NT2/D1 (cell line): ENCODE results near the gene EIF4E1B.

Source experiments
- DNase-seq: peaks from one replicate; pipeline ENCODE4 v3.0.0-alpha.2; 2011; ENCODE audit warnings: low read depth, low spot score
- H3K27me3 ChIP-seq: 2 replicates; pipeline ENCODE4 v1.6.0; 2011; ENCODE audit warnings: mild to moderate bottlenecking; ENCODE audit not compliant: insufficient read length, insufficient read depth
- H3K36me3 ChIP-seq: 2 replicates; pipeline ENCODE4 v1.6.1; 2011; ENCODE audit warnings: mild to moderate bottlenecking, low read length, mixed read lengths; ENCODE audit not compliant: insufficient read depth, insufficient read length
- H3K4me1 ChIP-seq: 2 replicates; pipeline ENCODE4 v1.5.1; 2011; ENCODE audit not compliant: insufficient read depth, insufficient read length
- H3K4me3 ChIP-seq: 2 replicates; pipeline ENCODE4 v1.5.1; 2011; ENCODE audit warnings: low read depth; ENCODE audit not compliant: insufficient read length
- H3K9ac ChIP-seq: 2 replicates; pipeline ENCODE4 v1.6.0; 2011; ENCODE audit warnings: low read depth; ENCODE audit not compliant: insufficient read length
- H3K9me3 ChIP-seq: 2 replicates; pipeline ENCODE4 v1.5.1; 2011; ENCODE audit warnings: mild to moderate bottlenecking, low read length; ENCODE audit not compliant: insufficient read depth
- SUZ12 ChIP-seq: IDR thresholded peaks from 2 replicates; pipeline ENCODE4 v1.6.1; 2011; ENCODE audit not compliant: insufficient read length, insufficient read depth; ENCODE audit errors: extremely low read depth
- YY1 ChIP-seq: IDR thresholded peaks from 2 replicates; pipeline ENCODE4 v1.6.1; 2011; ENCODE audit not compliant: insufficient read length, insufficient read depth
- ZNF274 ChIP-seq: IDR thresholded peaks from 2 replicates; pipeline ENCODE4 v1.6.1; 2011; ENCODE audit warnings: mild to moderate bottlenecking, low read depth, low read length

The EIF4E1B gene

DNA sequence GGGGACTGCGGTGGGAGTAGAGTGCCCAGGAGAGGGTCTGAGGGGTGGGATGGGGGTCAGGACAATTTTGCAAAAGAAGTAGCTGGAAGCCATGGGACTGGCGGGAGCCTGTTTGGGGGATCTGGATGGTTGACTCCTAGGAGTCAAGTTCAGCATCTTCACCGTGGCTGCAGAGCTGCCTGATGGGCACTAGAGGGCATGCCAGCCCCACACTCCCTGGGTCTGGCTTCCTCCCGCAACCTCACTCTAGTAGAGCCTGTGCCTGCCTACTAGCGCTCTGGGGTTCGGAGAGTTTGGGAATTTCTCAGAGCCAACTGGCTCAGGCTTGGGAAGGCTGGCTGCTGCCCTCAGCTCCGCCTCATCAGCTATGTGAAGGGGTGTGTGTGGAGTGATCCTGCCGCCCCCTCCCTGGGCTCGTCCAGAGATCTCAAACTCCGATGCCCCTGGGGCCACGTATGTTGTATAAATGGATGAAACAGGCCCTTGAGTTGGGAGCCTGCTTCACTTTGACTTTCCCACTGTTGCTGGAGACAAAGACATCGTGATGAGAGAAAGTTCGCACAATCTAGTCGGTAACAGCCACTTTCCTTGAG is 27.6 kb downstream of the EIF4E1B start:
- DNase-seq = peak; percentile 50
- H3K36me3 ChIP-seq = peaks cover 22% of the 10 kb centered on the region
- TF ChIP-seq SUZ12 (no peak), ZNF274 (no peak), YY1 (no peak)

DNA sequence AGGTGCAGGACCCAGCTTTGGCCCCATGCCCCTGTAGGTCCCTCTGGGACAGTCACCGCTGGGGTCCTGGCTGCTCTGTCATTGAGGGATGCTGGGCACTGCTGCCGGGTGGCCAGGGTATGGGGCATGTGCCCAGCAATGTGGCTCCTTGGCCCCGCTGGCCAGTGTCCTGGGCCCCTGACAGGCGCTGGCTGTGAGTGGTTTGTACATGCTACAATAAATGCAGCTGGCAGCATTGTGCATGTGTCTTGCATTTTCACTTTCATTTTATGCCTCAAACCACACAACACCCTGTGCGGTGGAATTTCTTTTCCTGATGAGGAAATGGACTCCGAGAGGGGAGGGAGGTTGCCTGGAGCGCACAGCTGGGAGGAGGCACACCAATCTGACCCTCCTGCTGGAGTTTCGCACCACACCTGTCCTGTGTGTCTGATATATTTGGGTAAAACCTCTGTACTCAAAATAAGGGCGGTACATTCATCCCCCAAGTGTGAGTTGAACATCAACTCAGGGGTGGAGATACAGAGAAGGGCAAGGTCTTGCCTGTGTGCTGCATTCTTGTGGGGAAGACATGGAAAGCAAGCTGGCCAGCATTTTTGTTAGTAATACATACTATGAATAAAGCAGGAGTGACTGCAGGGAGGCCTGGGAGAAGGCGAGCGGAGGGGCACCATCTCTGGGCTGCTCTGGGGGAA is 28.5 kb downstream of the EIF4E1B start:
- Histone ChIP-seq H3K9me3 (no peaks in the 10 kb centered on the region), H3K4me3 (no peak overlapping the region), H3K4me1 (peaks cover 5% of the 10 kb centered on the region), H3K27me3 (no peaks in the 10 kb centered on the region), H3K9ac (no peak overlapping the region), H3K36me3 (peaks cover 15% of the 10 kb centered on the region)
- TF ChIP-seq YY1 (no peak), SUZ12 (no peak), ZNF274 (no peak)
- DNase-seq = no peak

More for the DNA sequence above, 27.6 kb downstream of the EIF4E1B start:
- Histone ChIP-seq H3K4me3 (no peak overlapping the region), H3K4me1 (peaks cover 5% of the 10 kb centered on the region), H3K9me3 (no peaks in the 10 kb centered on the region), H3K27me3 (no peaks in the 10 kb centered on the region), H3K9ac (no peak overlapping the region)

DNA sequence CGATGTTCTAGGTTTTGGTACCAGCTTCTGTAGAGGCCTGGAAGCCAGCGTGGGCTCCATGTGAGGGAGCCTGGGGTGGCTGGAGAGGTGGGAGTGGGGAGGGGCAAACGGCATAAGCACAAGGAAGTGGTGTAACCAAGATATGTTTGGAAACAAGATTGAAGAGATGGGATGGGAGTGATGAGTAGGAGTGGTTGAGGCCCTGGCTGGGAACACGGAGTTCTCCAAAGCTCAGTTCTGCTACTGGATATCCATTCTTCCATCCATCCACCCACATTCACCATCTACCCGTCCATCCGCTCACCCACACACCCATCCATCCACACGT is 29.0 kb downstream of the EIF4E1B start:
- no peaks in the 10 kb centered on the region for H3K27me3 ChIP-seq
- no peaks in the 10 kb centered on the region for H3K9me3 ChIP-seq
- H3K9ac ChIP-seq = no peak overlapping the region
- peaks cover 12% of the 10 kb centered on the region for H3K36me3 ChIP-seq
- H3K4me1 ChIP-seq = peaks cover 5% of the 10 kb centered on the region
- no peak for TF ChIP-seq SUZ12
- no peak for TF ChIP-seq YY1
- DNase-seq = no peak
- no peak overlapping the region for H3K4me3 ChIP-seq

DNA sequence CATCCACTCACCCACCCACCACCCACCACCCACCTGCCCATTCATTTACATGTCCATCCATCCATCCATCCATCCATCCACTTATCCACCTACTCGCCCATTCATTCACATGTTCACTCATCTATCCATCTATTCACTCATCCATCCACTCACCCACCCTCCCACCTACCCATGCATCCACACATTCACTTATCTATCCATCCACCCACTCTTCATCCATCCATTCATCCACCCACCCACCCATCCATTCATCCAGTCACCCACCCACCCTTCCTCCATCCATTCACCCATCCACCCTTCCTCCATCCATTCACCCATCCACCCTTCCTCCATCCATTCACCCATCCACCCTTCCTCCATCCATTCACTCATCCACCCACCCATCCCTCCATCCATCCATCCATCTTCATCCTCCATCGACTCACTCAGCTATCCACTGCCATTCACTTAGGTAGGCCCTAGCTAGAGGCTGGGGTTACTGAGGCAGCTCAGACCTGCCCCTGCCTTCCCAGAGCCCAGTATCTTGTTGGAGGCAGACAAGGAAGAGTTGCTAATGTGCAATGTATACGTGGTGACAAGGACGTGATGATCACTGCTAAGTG is 29.5 kb downstream of the EIF4E1B start:
- Histone ChIP-seq H3K9ac (no peak overlapping the region), H3K36me3 (peaks cover 10% of the 10 kb centered on the region), H3K4me3 (no peak overlapping the region), H3K27me3 (no peaks in the 10 kb centered on the region), H3K4me1 (peaks cover 7% of the 10 kb centered on the region), H3K9me3 (no peaks in the 10 kb centered on the region)
- no peak for DNase-seq
- TF ChIP-seq YY1 (no peak), ZNF274 (no peak), SUZ12 (no peak)

DNA sequence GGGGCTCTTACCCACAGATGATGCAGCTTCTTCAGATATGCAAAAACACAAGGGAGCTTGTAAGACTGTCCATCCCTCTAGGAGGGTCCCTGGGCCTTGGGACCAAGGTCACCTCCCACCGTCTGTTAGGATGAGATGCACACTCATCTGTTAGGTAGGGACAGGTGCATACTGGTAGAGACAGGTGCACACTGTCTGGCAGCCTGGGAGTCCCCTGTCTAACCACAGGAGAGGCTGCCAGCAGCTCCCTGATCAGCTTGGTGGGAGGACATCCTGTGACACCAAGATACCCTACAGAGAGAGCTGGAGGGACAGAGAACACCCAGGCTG is 30.0 kb downstream of the EIF4E1B start:
- Histone ChIP-seq H3K36me3 (peaks cover 10% of the 10 kb centered on the region), H3K4me1 (peaks cover 7% of the 10 kb centered on the region), H3K9ac (no peak overlapping the region), H3K27me3 (no peaks in the 10 kb centered on the region), H3K4me3 (no peak overlapping the region), H3K9me3 (no peaks in the 10 kb centered on the region)
- DNase-seq = no peak
- TF ChIP-seq SUZ12 (no peak), ZNF274 (no peak), YY1 (no peak)

DNA sequence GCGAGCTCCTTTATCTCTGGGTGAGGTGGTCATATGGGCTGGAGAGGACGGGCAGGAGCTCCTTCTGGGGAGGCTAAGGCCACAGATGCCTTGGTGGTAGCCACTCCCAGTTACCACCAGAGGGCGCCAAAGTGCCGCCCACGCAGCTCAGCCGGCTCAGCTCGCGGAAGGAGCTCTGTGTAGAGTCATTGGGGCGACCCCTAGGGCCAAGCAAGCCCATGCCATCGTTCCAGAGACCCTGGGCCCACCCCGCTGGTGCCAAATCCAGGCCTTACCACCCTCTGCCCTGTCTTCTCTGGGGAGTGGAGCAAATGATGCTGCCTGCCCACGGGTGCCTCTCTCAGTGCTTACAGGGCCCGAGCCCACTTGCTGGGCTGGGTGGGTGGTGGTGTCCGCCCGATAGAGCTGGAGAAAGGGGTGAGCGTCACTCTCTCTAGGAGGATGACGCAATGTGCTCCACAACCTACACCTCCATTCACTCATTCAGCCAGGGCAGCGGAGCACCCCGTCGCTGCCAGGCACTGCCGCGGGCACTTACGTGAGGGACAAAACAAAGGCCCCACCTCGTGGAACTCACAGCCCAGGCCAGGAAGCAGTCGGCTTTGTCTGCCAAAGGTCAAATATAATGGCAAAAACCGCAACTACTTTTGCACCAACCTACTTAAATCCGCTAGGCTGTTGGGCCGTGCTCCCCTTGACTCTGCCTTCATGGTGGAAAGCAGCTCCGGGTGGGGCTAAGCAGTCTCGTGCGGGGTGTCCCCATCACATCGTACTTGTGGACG is 30.6 kb downstream of the EIF4E1B start:
- peaks cover 10% of the 10 kb centered on the region for H3K36me3 ChIP-seq
- no peaks in the 10 kb centered on the region for H3K9me3 ChIP-seq
- no peak overlapping the region for H3K4me3 ChIP-seq
- peaks cover 7% of the 10 kb centered on the region for H3K4me1 ChIP-seq
- TF ChIP-seq YY1 (no peak), ZNF274 (no peak), SUZ12 (no peak)
- no peak overlapping the region for H3K9ac ChIP-seq
- peak; percentile 66 for DNase-seq
- H3K27me3 ChIP-seq = no peaks in the 10 kb centered on the region

DNA sequence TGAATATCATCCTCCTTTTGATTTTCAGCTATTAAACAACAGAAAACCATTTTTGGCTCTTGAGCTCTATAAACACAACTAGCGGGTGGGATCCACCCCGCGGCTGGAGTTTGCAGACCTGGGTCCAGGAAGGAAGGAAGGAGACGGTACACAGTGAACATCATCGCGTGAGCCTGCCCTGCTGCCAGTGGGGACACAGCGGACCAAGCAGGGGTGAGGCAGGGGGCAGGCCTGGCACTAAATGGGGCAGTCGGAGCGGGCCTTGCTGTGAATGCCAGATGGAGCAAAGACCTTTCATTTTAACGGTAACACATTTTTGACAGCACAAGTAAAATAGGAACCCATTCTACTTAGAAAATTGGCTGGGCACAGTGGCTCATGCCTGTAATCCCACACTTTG is 31.2 kb downstream of the EIF4E1B start:
- TF ChIP-seq YY1 (no peak), ZNF274 (no peak), SUZ12 (no peak)
- H3K4me1 ChIP-seq = peaks cover 7% of the 10 kb centered on the region
- no peak overlapping the region for H3K4me3 ChIP-seq
- no peaks in the 10 kb centered on the region for H3K27me3 ChIP-seq
- peaks cover 8% of the 10 kb centered on the region for H3K36me3 ChIP-seq
- no peak for DNase-seq
- H3K9me3 ChIP-seq = no peaks in the 10 kb centered on the region
- H3K9ac ChIP-seq = no peak overlapping the region
